Measurements from ENCODE around the gene TSPAN31. TPM values are rescaled to one million over a fixed set of nuclear protein-coding genes. Genes with fewer than 3 reads are reported as not detected.

The TSPAN31 gene
- total RNA-seq, 1 donor from 2014 or later = 31.3 TPM

GRCh38 chr12:57779736-57780135 is 34.9 kb downstream of the TSPAN31 start:
- Mint-ChIP-seq H3K27ac (no peak overlapping the region), H3K4me1 (ENCODE audit: low read depth) (peaks cover 12% of the 10 kb centered on the region), H3K4me3 (ENCODE audit: low read depth) (no peak overlapping the region), H3K27me3 (no peaks in the 10 kb centered on the region), H3K36me3 (ENCODE audit: insufficient read depth) (peaks cover 8% of the 10 kb centered on the region), H3K9me3 (ENCODE audit: low read depth) (no peaks in the 10 kb centered on the region)
- no peak for DNase-seq (ENCODE audit: low spot score, unreplicated experiment)
- no peak for TF ChIP-seq CTCF (IDR thresholded peaks at IDR 0.05; ENCODE audit: unreplicated experiment)

GRCh38 chr12:57780284-57780897 is 35.6 kb downstream of the TSPAN31 start:
- H3K4me1 Mint-ChIP-seq (ENCODE audit: low read depth) = peaks cover 12% of the 10 kb centered on the region
- peaks cover 8% of the 10 kb centered on the region for H3K36me3 Mint-ChIP-seq (ENCODE audit: insufficient read depth)
- no peak overlapping the region for H3K27ac Mint-ChIP-seq
- TF ChIP-seq CTCF (IDR thresholded peaks at IDR 0.05; ENCODE audit: unreplicated experiment) = no peak
- no peak overlapping the region for H3K4me3 Mint-ChIP-seq (ENCODE audit: low read depth)
- DNase-seq (ENCODE audit: low spot score, unreplicated experiment) = no peak
- no peaks in the 10 kb centered on the region for H3K27me3 Mint-ChIP-seq
- H3K9me3 Mint-ChIP-seq (ENCODE audit: low read depth) = no peaks in the 10 kb centered on the region

- Mint-ChIP-seq H3K9me3 (ENCODE audit: low read depth) (no peaks in the 10 kb centered on the region), H3K27ac (no peak overlapping the region)
- DNase-seq (ENCODE audit: low spot score, unreplicated experiment) = no peak
These were observed 36.4 kb downstream of the TSPAN31 start for GRCh38 chr12:57781244-57781643.

GRCh38 chr12:57781801-57782200 is 37.0 kb downstream of the TSPAN31 start:
- TF ChIP-seq CTCF (IDR thresholded peaks at IDR 0.05; ENCODE audit: unreplicated experiment) = no peak
- H3K9me3 Mint-ChIP-seq (ENCODE audit: low read depth) = no peaks in the 10 kb centered on the region
- no peak for DNase-seq (ENCODE audit: low spot score, unreplicated experiment)
- H3K27me3 Mint-ChIP-seq = no peaks in the 10 kb centered on the region
- H3K36me3 Mint-ChIP-seq (ENCODE audit: insufficient read depth) = peaks cover 9% of the 10 kb centered on the region
- peaks cover 12% of the 10 kb centered on the region for H3K4me1 Mint-ChIP-seq (ENCODE audit: low read depth)
- peak overlapping the region; percentile 100 for H3K4me3 Mint-ChIP-seq (ENCODE audit: low read depth)
- H3K27ac Mint-ChIP-seq = no peak overlapping the region

More at GRCh38 chr12:57781244-57781643, 36.4 kb downstream of the TSPAN31 start:
- Mint-ChIP-seq H3K27me3 (no peaks in the 10 kb centered on the region), H3K4me1 (ENCODE audit: low read depth) (peaks cover 12% of the 10 kb centered on the region), H3K36me3 (ENCODE audit: insufficient read depth) (peaks cover 6% of the 10 kb centered on the region), H3K4me3 (ENCODE audit: low read depth) (no peak overlapping the region)
- TF ChIP-seq CTCF (IDR thresholded peaks at IDR 0.05; ENCODE audit: unreplicated experiment) = no peak

GRCh38 chr12:57782243-57782607 is 37.4 kb downstream of the TSPAN31 start:
- TF ChIP-seq CTCF (IDR thresholded peaks at IDR 0.05; ENCODE audit: unreplicated experiment) = no peak
- Mint-ChIP-seq H3K4me1 (ENCODE audit: low read depth) (peaks cover 12% of the 10 kb centered on the region), H3K27me3 (no peaks in the 10 kb centered on the region), H3K36me3 (ENCODE audit: insufficient read depth) (peaks cover 9% of the 10 kb centered on the region), H3K27ac (peak overlapping the region; percentile 96), H3K9me3 (ENCODE audit: low read depth) (no peaks in the 10 kb centered on the region), H3K4me3 (ENCODE audit: low read depth) (peak overlapping the region; percentile 100)
- DNase-seq (ENCODE audit: low spot score, unreplicated experiment) = no peak
